SU-DHL-6 (cell line): ENCODE measurements around the gene KSR2.

Source experiments
- H2AFZ ChIP-seq: fragments of 200-600 bp; sonication (generic); 2 replicates; pipeline ENCODE4 v1.6.1; 2014; ENCODE audit warnings: low read depth, mild to moderate bottlenecking, moderate library complexity, mixed read lengths, antibody characterized with exemption, low read length; ENCODE audit not compliant: severe bottlenecking
- H3F3A ChIP-seq: fragments of 200-600 bp; shearing (Covaris generic); 2 replicates; pipeline ENCODE4 v1.6.0; 2016; ENCODE audit warnings: antibody characterized with exemption, mild to moderate bottlenecking; ENCODE audit not compliant: insufficient read depth
- H3K27ac ChIP-seq: fragments of 200-600 bp; sonication (generic); 2 replicates; pipeline ENCODE4 v1.5.1; 2016; ENCODE audit warnings: low read depth, mild to moderate bottlenecking, low read length, moderate library complexity, mixed read lengths
- H3K27me3 ChIP-seq: fragments of 200-600 bp; sonication (generic), shearing (Covaris generic); 2 replicates; pipeline ENCODE4 v1.6.0; 2014; ENCODE audit warnings: mild to moderate bottlenecking, low read length
- H3K36me3 ChIP-seq: fragments of 200-600 bp; sonication (generic); 2 replicates; pipeline ENCODE4 v1.6.1; 2014; ENCODE audit warnings: mild to moderate bottlenecking, low read length, mixed read lengths
- H3K4me2 ChIP-seq: fragments of 300-600, 200-600 bp; shearing (Covaris generic), sonication (generic); 2 replicates; pipeline ENCODE4 v1.6.0; 2014; ENCODE audit warnings: low read length, low read depth, mild to moderate bottlenecking; ENCODE audit not compliant: poor library complexity, severe bottlenecking
- H3K4me3 ChIP-seq: fragments of 200-600 bp; sonication (generic); 2 replicates; pipeline ENCODE4 v1.5.1; 2014; ENCODE audit warnings: antibody characterized with exemption, low read length, mild to moderate bottlenecking, mixed read lengths; ENCODE audit not compliant: insufficient read depth, poor library complexity, severe bottlenecking
- H3K79me2 ChIP-seq: fragments of 200-600 bp; sonication (generic); 2 replicates; pipeline ENCODE4 v1.6.1; 2014; ENCODE audit warnings: mild to moderate bottlenecking, low read length, moderate library complexity; ENCODE audit not compliant: insufficient read depth
- H3K9ac ChIP-seq: fragments of 200-600 bp; sonication (generic); 2 replicates; pipeline ENCODE4 v1.7.0; 2014; ENCODE audit warnings: mild to moderate bottlenecking, low read length
- H3K9me2 ChIP-seq: fragments of 200-600 bp; sonication (generic); replicated peaks from 2 replicates; pipeline ENCODE4 v1.6.1; 2014; ENCODE audit warnings: low read length; ENCODE audit not compliant: insufficient read depth
- H3K9me3 ChIP-seq: fragments of 200-600 bp; sonication (generic); 2 replicates; pipeline ENCODE4 v1.6.1; 2014; ENCODE audit warnings: low read length, mixed read lengths; ENCODE audit not compliant: insufficient read depth
- H4K20me1 ChIP-seq: fragments of 200-600 bp; sonication (generic); 2 replicates; pipeline ENCODE4 v1.6.1; 2014; ENCODE audit warnings: low read depth, mild to moderate bottlenecking, antibody characterized with exemption, low read length, moderate library complexity, mixed read lengths
- CTCF ChIP-seq: fragments of 200-600 bp; sonication (generic); IDR thresholded peaks from one replicate; pipeline ENCODE4 v1.5.1; 2017; ENCODE audit warnings: antibody characterized with exemption, mild to moderate bottlenecking, low read length, moderate library complexity; ENCODE audit not compliant: insufficient read depth, poor library complexity, severe bottlenecking
- EZH2phosphoT487 ChIP-seq: fragments of 200-600 bp; sonication (generic), shearing (Covaris generic); conservative IDR thresholded peaks from 2 replicates; pipeline ENCODE4 v1.6.1; 2018; ENCODE audit warnings: mild to moderate bottlenecking, antibody characterized with exemption, low read length, moderate library complexity, mixed read lengths

The KSR2 gene

GRCh38 chr12:117908411-117908810, 60.4 kb downstream of the KSR2 start:
- Histone ChIP-seq H3K9ac (no peak overlapping the region), H2AFZ (no peak overlapping the region), H3K36me3 (no peaks in the 10 kb centered on the region), H3K27ac (no peak overlapping the region), H3K9me2 (no peaks in the 10 kb centered on the region), H3K4me3 (no peak overlapping the region), H3K79me2 (no peaks in the 10 kb centered on the region), H3F3A (no peaks in the 10 kb centered on the region), H3K9me3 (no peaks in the 10 kb centered on the region), H3K27me3 (no peaks in the 10 kb centered on the region), H4K20me1 (no peaks in the 10 kb centered on the region), H3K4me2 (no peak overlapping the region)
- TF ChIP-seq EZH2phosphoT487 (no peak), CTCF (no peak)

DNA sequence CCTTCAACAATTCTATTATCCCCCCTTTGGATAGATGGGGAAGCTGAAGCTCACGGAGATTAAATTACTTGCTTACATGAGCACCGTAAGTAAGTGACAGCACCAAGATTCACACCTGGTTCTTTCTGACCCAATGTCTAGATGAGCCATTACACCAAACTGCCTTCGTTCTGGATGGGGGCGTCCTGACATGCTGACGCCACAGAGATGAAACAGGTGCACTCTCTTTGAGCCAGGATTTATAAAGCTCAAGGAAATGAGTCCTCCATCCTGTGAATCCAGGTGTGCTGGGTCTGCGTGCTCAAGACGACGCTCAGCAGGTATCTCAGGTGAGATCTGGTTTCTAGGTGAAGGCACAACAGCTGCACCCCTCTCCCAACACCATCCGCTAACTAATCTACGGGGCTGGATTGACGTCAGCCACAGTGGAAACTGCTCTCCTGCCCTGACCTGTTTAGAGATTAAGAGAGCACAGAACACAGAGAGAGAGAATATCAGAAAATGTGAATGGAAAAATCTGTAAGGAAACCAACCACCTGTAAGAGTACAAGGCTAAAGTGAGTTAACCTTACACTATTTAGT, 61.6 kb downstream of the KSR2 start:
- H3K27ac ChIP-seq, result no peak overlapping the region
- no peak overlapping the region for H2AFZ ChIP-seq
- H3F3A ChIP-seq, result no peaks in the 10 kb centered on the region
- no peaks in the 10 kb centered on the region for H3K36me3 ChIP-seq
- no peaks in the 10 kb centered on the region for H3K79me2 ChIP-seq
- H3K27me3 ChIP-seq, result no peaks in the 10 kb centered on the region
- no peak overlapping the region for H3K9ac ChIP-seq
- no peak overlapping the region for H3K4me3 ChIP-seq
- no peaks in the 10 kb centered on the region for H4K20me1 ChIP-seq
- no peaks in the 10 kb centered on the region for H3K9me3 ChIP-seq
- no peak overlapping the region for H3K4me2 ChIP-seq
- TF ChIP-seq CTCF (no peak), EZH2phosphoT487 (no peak)
- H3K9me2 ChIP-seq, result no peaks in the 10 kb centered on the region

DNA sequence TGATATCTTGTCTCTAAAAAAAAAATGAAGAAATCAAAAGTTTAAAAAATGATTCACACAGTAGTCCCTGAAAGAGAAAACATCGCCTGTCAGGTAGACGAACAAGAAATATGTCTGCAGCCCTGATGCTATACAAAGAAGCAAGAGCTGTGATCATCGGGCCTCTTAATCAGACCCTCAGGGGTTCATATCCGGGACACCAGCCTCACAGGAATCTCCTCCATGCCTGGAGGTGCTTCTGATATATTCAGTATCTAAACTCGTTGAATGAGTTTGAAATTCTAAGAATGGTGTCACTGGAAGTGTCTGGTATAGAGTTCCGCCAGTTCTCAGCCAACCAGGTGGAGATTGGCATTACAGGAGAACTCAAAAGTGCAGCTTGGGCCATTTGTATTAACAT, 64.7 kb downstream of the KSR2 start:
- Histone ChIP-seq H2AFZ (no peak overlapping the region), H3K9me2 (no peaks in the 10 kb centered on the region), H3K79me2 (no peaks in the 10 kb centered on the region), H3K9me3 (no peaks in the 10 kb centered on the region), H3K4me3 (no peak overlapping the region), H3K4me2 (no peak overlapping the region), H3K36me3 (no peaks in the 10 kb centered on the region), H3K27ac (no peak overlapping the region), H3F3A (no peaks in the 10 kb centered on the region), H4K20me1 (no peaks in the 10 kb centered on the region), H3K9ac (no peak overlapping the region), H3K27me3 (no peaks in the 10 kb centered on the region)
- no peak for TF ChIP-seq CTCF
- no peak for TF ChIP-seq EZH2phosphoT487
